NCI-H146 (cell line): ENCODE results near the gene ATP5IF1.

ENCODE experiments used
- DNase-seq: peaks from one replicate; lab custom pipeline; 2025; lab: John Stamatoyannopoulos, UW

ATP5IF1 gene

DNA sequence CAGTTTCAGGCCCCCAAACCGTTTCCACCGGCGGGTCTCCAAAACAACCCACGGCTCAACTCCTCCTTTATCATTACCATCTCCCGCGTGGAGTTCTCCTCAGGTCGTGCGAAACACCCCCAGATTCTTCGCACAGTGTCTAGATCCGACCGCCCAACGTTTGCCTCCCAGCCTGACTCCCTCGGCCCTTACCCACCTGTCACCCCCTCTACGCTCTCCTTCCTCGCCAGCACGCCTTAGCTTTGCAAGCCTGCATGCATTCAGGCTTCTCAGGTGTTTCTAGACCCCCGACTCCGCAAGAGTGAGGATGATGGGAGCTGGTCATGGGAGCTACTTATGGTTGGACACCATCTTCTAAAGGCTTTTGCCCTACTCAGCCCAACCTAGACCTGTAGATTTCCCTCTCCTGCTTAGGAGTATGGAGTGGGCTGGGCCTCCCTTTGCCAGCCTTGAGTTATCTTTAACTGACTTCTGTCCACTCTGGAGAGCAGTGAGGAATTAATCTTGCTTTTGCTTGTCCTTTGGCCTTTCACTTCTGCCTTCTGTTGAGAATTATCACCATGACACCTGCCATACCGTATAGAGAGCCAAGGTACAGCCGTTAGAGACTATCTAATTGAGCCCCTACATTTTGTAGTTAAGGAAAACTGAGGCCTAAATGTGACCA, 865 bp downstream of the ATP5IF1 start:
- no peak for DNase-seq

DNA sequence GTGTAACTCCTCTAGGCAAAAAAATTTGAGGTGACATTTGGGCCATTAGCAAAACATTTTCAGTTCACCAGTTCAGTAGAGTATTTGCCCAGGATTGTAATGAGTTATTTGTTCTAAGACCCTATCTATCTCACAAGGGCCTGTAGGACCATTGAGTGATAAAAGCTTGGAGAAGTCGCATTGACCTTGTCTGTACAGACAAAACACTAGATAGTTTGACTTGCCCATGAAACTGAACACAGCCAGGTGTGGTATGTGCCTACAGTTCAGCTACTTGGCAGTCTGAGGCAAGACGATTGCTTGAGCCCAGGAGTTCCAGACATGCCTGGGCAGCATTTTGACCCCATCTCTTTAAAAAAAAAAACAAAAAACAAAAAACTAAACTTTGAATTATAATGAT, 3.1 kb downstream of the ATP5IF1 start:
- no peak for DNase-seq

DNA sequence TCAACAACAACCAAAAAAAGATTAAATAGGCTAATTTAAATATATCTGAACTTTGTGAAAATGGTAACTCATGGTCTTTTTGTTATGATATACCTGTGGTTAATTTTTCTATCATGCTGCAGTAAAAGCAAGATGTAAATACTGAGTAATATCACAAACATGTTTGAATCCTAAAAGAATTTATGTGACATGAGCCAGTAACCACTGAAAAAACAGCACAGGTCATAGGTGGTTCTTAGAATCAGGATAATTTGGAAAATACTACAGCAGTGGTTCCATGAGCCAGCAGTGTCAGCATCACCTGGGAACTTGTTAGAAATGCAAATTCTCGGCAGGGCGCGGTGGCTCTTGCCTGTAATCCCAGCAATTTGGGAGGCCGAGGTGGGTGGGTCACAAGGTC, 4.1 kb downstream of the ATP5IF1 start:
- no peak for DNase-seq

DNA sequence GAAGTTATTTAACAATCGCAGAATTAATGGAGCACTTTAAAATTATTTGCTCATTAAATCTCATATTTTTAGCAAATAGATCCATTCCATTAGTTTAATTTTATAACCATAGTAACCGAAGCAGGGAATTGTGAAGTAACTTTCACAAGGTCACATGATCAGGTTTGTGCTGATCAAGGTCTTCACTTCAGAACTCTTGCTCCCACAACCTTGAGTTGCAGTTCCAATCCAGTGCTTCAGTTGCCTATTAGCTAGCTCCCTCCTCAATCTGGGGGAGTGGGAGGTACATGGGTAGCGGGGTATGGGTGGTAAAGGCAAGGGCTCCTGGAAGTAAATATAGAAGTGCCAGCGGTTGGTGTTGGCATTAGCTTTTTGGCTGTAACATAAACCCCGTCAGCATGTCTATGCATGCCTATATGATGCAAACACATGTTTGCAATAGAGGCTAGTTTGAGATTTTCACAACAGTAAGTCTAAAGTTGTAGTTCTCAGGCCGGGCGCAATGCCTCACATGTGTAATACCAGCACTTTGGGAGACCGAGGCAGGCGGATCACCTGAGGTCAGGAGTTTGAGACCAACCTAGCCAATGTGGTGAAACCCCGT, 5.8 kb downstream of the ATP5IF1 start:
- DNase-seq: no peak

DNA sequence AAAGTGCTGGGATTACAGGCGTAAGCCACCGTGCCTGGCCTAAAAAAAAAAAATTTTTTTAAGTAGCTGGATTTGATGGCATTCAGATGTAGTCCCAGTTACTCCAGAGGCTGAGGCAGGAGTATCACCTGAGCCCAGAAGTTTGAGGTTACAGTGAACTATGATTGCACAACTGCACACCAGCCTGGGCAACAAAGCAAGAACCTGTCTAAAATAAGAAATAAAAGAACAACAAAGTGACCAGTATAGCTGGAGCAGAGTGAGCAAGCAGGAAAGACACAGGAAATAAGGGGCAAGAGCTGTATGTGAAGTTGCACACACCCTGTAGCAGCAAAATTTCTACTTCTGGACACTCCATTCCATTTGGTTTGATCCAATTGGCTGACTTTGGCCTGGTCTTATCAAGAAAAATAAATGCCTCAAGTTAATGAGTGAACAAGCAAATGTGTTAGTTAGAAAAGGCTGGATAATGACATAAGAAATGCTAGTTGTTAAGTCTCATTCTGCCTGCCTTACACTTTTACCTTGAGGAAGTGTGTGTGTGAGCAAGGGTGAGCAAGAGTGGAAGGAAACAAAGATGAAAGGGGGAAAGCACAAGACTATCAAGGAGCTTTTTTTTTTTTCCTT, 7.9 kb downstream of the ATP5IF1 start:
- DNase-seq: no peak

DNA sequence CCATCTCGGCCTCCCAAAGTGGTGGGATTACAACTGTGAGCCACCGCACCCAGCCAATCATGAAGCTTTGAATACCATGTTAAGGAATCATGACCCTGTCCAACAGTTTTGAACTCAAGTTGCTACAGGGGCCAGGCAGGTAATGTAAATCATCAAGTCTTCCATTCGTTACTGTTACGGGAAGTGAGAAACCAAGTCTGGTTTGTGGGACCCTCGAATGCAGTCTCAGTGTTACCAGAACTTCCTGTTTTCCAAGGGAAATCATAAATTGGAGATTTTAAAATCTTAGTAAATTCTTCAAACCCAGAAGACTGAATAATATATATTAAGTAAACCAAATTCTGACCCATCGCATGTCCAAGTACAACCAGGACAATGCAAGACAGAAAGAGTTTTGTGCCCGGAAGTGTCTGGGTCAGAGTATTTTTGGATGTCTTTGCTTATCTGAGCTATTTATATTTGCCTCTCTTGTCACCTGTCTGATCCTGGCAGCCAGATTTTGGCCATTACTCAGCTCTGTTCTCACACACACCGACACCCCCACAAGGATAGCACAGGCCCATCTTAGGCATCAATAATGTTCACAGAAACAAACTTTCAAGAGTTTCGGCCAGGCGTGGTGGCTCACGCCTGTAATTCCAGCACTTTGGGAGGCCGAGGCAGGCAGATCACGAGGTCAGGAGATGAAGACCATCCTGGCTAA, 8.8 kb downstream of the ATP5IF1 start:
- DNase-seq: no peak

DNA sequence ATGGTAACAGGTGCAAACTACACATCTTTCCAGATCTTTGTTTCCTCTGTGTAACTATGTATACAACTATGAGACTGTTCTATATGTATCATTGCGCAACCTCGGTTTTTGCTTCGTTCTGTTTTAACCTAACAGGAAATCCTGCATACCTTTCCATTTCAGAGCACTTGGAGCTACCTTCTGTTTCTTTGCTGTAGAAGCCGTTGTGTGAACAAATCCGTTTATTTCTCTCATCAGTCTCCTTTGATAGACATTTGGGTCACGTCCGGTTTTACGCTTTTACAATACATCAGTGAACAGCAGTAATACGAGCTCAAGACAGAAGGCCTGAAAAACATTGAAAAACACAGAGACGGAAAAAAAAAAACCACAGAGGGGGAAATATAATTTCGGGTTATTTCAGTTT, 10.5 kb downstream of the ATP5IF1 start:
- peak; percentile 6 for DNase-seq

DNA sequence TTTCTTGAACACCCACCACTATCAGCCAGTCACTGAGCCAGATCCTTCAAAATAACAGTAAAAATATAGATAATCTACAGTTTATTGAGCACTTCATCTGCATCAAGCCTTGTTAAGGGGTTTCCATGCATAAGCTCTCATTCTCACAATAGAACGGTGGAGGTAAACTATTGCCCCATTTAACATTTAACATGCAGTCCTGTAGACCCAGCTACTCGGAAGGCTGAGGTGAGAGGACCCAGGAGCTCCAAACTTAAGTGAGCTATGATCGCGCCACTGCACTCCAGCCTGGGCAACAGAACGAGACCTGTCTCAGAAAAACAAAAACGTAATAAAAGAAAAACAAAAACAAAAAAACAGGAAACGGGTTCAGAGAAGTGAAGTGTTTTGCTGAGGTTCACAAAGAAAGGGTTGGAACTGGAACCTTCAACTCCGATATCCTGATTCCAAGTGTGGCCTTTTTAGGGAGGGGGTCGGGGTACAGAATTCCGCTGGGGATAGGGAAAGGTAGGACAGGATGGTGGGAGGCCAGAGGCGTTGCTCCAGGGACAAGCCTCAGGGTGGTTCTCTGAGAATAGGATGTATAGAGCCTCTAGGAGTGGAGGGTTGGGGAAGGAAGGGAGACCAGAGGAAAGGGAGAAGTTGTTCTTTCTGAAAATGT, 11.8 kb downstream of the ATP5IF1 start:
- DNase-seq: no peak

DNA sequence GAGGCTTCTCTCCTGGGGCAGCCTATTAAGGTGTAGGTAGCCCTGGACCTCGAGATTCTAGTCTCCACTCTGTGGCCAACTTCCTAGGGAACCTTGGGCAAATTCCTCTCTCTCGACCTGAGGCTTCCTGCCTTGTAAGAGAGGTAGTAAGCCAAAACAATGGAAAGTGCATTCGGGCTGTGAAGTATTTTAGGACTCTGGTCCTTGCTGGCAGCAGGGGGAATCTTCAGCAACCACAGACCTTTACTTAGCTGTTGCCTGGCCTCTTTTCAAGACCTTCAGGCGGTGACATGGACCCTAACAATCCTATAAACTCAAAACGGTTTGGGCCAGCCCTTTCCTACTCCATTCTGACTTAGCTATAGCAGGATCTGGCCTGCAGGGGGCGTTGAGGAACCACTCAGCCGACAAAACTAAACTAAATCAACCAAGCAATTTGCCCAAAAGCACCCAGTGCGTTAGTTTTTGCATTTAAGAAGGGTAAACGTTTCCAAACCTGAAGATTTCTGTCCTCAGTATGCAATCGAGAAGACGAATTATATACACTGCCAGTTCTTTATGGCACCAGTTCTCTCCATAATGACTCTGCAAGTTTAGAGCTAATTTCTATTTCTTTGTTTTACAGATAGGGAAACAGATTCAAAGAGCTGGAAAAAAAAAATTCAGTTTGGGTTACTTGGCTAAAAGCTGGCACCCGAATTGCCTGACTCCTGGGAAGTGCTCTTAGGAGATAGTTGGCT, 12.5 kb downstream of the ATP5IF1 start:
- DNase-seq: peak; percentile 55

DNA sequence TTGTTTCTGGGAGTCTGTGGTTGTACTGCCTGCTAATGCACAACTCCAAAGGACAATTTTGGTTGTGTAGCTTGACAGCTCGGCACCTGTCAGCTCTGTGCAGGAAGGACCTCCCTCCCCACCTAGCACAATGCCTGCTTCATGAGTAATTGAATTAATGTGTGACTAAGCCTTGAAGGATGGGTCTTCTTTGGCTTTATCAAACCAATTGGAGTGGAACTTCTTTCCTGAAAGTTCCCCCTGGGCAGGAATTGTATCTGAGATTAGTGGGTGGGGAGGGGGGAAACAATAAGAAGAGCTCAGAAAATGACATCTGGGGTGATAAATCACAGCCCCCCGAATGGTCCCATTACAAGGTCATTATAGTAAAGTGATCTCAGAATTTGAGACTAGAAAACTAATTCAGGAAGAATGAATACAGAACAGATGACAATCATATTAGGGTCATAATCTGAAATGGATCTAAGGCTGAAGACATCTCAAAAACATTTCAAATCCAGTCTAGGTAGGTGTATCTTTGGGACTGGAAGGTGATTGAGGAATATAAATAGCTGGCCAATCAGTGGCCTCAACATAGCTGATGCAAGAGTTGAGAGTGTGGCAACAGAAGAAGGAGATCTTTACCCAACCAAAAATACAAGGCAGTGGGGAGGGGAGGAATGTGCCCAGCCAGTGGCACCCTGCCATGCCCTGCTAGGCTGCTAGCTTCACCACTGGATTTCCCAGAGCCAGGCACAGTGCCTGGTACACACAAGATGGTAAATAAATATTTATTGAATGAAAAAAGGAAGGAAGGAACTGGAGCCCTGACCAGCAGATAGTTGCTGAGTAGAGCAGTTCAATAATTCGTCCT, 13.3 kb downstream of the ATP5IF1 start:
- peak; percentile 27 for DNase-seq

DNA sequence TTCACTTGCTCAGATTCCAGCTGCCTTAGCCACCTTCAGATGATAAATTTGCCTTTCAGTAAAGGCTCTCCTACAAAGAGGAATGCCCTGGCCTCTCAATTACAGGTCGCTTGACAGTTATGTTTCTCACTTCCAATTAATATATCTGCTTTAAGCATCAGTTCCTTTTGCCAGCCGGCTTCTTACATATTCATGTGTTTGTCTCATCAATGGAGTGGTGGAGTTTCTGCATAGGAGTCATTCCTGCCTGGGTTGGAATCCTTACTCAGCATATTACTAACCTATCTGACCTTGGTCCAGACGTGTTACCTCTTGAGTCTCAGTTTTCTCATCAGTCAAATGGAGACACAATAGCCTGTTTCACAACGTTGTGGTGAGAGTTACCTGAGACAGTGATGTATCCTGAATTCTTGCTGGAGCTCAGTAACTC, 14.0 kb downstream of the ATP5IF1 start:
- no peak for DNase-seq

DNA sequence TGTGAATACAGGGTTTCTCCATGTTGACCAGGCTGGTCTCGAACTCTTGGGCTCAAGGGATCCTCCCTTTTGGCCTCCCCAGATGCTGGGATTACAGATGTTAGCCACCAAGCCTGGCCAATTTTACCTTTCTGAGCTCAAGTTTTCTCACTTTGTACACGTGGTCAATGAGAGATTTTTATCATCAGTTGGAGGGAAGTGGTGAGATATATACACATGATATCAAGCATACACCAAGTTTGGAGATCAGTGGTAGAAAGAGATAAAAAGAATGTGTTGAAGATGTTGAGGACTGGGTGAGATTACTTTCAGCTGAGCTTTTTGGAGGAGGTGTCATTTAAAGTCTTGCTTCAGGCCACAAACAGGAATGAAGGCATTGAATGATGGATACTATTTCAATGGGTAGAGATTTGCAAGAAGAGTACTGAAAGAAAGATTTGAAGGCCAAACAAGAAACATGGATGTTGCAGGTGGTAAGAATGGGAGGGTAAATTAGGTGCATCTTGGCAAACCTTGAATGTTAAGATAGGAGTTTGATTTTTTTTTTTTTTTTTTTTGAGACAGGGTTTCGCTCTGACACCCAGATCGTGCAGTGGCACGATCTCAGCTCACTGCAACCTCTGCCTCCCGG, 20.4 kb downstream of the ATP5IF1 start:
- no peak for DNase-seq

DNA sequence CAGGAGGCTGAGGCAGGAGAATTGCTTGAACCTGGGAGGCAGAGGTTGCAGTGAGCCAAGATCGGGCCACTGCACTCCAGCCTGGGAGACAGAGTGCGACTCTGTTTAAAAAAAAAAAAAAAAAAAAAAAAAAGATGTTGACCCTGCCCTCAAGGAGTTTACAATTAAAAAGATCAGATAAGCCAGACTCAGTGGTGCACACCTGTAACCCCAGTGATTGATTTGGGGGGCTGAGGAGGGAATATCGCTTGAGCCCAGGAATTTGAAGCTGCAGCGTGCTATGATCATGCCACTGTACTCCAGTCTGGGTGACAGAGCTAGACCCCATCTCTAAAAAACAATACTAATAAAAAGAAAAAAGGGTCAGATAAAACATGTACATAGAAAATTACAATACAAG, 21.8 kb downstream of the ATP5IF1 start:
- no peak for DNase-seq

DNA sequence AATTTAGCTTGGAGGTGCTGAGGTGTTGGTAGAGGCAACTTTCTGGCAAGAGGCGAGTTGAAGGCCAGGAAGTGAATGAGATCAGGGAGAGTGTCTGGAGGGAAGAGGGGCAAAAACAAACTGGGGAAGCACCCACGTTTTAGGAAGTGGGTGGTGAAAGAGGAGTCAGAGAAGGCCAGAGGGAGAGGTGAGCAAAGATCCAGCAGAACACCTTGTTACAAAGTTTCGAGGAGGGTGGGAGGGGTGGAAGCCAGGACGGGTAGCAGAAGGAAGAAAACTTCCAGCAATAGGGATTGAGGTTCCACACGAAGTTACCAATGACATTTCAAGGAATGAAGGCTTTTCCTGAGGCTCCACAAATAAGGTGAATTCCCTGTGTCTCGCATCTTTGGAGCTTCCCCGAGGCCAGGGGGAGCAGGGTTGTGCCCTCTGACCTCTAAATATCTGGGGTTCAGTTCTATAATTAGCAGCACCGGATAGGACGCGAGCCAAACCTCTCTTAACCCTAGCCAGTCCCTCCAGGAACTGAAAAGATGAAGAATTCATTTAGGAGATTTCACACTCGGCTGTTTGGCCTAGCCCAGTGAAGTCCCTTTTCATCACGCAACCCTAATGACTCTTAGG, 22.8 kb downstream of the ATP5IF1 start:
- DNase-seq: no peak

DNA sequence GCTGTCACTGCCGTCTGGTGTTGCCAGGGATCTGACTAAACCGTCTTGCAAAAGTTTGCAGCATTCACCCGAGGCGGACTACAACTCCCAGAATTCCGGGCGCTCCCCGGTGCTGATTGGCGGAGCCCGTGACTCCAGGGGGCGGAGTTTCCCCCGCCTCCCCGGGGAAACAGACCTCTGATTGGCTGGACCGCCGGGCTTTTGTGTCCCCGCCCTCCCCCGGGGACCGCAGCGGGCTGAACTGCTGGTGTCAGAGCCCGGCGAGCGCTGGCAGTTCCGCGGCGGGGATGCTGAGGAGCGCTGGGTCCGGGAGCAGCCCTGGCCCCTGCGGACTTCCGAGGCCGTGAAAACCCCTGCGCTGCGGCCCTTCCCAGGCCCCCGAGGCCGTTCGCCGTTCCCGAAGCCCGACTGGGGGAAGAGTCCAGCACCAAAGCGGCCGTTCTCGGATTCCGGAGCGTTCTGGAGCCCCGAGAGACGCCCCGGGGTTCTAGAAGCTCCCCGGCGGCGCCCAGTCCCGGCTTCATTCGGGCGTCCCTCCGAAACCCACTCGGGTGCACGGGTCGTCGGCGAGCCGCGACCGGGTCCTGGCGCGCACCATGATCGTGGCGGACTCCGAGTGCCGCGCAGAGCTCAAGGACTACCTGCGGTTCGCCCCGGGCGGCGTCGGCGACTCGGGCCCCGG, 23.5 kb downstream of the ATP5IF1 start, which contains the start of gene SESN2:
Gene SESN2, plus strand, starts transcription at position 267 of the 682 bp plus-strand sequence. Its CDS starts 330 bp downstream, at position 597.
- peak; percentile 93 for DNase-seq

DNA sequence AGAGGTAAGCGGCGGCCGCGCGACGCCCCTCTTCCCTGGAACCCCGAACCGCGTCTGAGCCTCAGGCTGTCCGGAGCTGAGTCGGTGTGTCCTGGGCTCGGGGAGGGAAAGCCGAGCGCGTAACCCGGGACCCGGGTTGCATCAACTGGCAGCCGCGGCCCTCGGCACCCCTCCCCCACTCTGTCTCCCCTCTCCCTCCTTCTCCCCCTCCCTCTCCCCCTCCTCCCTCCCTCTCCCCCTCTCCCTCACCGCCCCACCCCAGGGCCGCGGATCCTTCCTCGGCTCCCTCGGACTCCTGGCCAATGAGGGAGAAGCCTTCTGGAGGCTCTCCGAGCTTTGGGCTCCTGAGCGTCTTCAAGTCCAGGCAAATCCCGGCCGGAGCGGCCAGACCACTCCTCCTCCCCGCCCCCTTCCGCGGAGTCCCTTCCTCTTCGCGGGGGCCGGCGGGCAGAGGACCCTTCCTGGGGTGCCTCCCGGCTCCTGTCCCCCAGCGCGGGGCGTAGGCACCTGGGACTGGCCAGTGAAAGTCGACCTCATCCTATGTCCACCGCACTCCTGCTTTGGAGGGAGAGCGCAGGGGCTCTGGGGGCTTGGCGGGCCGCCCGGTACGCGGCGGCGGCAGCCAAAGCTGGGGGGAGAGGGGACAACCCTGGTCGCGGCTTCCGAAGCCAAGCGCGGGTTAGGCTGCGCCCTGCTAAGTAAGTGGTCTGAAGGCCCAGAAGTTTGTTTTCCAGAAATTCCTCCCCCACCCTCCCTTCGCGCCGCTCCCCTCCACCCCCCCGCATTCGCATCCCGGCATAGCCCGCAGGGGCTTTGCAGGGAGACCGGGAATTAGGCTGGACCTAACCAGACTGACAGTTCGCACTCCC, 24.2 kb downstream of the ATP5IF1 start:
- DNase-seq: peak; percentile 53

DNA sequence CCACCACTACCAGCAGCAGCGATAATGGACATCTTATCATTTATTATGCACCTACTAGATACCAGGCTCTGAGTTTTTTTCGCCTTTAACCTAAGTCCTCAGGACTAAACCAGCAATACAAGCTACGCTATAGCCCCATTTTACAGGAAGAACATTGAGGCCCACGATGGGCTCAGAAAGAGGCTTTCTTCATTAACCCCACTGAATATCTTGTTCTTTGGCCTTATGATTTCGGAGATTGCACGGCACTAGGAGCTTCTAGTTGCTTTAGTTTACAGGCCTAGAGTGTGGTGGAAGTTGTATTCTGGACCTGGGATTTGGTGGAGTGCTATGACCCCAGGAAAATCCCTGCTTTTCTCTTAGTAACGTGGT, 24.9 kb downstream of the ATP5IF1 start:
- DNase-seq: no peak

DNA sequence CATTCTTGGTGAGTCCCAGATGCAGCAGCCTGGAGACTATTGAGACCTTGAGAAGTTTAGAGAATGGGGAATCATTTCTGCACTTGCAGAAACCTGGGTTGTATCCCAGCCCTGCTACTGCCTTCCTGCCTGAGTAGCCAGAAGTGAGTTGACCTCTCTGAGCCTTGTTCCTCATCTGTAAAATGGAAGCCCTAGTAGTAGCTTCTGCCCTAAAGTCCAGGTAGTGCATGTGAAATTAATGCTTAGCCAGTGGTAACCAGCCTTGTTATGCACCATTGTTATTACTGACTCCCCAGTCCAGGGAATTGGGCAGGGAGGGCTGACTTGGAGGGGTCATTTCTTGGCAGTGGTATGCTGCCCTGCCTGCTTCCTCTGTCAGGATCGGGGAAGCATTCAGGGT, 29.0 kb downstream of the ATP5IF1 start:
- no peak for DNase-seq
